Suppressor macrophage treated with lipopolysaccharide for 1 hour (primary cell): Measurements from ENCODE around the gene RAB1B.

Source experiments
- DNase-seq, 3 donors: peaks; one replicate each; pipeline ENCODE4 v3.0.0-alpha.2; 2020 to 2022

The RAB1B gene

GRCh38 chr11:66268244-66268951 is at the start of gene RAB1B:
RAB1B (plus strand) TSS chr11:66268639; CDS start chr11:66268680, 41 bp downstream.
- peak; percentile 100 for DNase-seq

- DNase-seq: no peak
Observed at GRCh38 chr11:66218846-66219620, 49.4 kb upstream of the RAB1B start.

- DNase-seq: no peak
Observed at GRCh38 chr11:66219846-66220565, 48.4 kb upstream of the RAB1B start.

GRCh38 chr11:66220566-66220935 is 47.9 kb upstream of the RAB1B start:
- no peak for DNase-seq

GRCh38 chr11:66221012-66221411 is 47.4 kb upstream of the RAB1B start:
- no peak for DNase-seq

GRCh38 chr11:66221726-66222236 is 46.7 kb upstream of the RAB1B start:
- DNase-seq: peak in 2 of 3 donors; percentile 4 to 6

GRCh38 chr11:66222358-66223149 is 45.9 kb upstream of the RAB1B start:
- peak; percentile 93 to 94 (median 94) for DNase-seq

- no peak for DNase-seq
Observed at GRCh38 chr11:66224226-66224855, 44.1 kb upstream of the RAB1B start.

GRCh38 chr11:66225066-66225465 is 43.4 kb upstream of the RAB1B start:
- no peak for DNase-seq

- DNase-seq: no peak
Observed at GRCh38 chr11:66226101-66226500, 42.3 kb upstream of the RAB1B start.

GRCh38 chr11:66227700-66228099 is 40.7 kb upstream of the RAB1B start:
- DNase-seq: no peak

- DNase-seq: no peak
Observed at GRCh38 chr11:66228521-66228920, 39.9 kb upstream of the RAB1B start.

- DNase-seq: no peak
Observed at GRCh38 chr11:66230156-66230555, 38.3 kb upstream of the RAB1B start.

- no peak for DNase-seq
Observed at GRCh38 chr11:66230978-66231377, 37.5 kb upstream of the RAB1B start.

- no peak for DNase-seq
Observed at GRCh38 chr11:66231561-66231960, 36.9 kb upstream of the RAB1B start.

- no peak for DNase-seq
Observed at GRCh38 chr11:66232769-66233168, 35.7 kb upstream of the RAB1B start.

GRCh38 chr11:66233301-66233700 is 35.1 kb upstream of the RAB1B start:
- DNase-seq: no peak

- no peak for DNase-seq
Observed at GRCh38 chr11:66235141-66235540, 33.3 kb upstream of the RAB1B start.

GRCh38 chr11:66237867-66238266 is 30.6 kb upstream of the RAB1B start:
- no peak for DNase-seq

GRCh38 chr11:66238786-66239413 is 29.5 kb upstream of the RAB1B start:
- DNase-seq: no peak

GRCh38 chr11:66239511-66239910 is 28.9 kb upstream of the RAB1B start:
- DNase-seq: no peak
